HG03342 (cell line): ENCODE data around the gene CIZ1.

Experiments
- ATAC-seq: cut with Tn5 transposase; IDR thresholded peaks from one replicate; pipeline ENCODE4 v1.9.1; 2021; ENCODE audit warnings: mild to moderate bottlenecking, moderate library complexity; ENCODE audit not compliant: unreplicated experiment

The CIZ1 gene

DNA sequence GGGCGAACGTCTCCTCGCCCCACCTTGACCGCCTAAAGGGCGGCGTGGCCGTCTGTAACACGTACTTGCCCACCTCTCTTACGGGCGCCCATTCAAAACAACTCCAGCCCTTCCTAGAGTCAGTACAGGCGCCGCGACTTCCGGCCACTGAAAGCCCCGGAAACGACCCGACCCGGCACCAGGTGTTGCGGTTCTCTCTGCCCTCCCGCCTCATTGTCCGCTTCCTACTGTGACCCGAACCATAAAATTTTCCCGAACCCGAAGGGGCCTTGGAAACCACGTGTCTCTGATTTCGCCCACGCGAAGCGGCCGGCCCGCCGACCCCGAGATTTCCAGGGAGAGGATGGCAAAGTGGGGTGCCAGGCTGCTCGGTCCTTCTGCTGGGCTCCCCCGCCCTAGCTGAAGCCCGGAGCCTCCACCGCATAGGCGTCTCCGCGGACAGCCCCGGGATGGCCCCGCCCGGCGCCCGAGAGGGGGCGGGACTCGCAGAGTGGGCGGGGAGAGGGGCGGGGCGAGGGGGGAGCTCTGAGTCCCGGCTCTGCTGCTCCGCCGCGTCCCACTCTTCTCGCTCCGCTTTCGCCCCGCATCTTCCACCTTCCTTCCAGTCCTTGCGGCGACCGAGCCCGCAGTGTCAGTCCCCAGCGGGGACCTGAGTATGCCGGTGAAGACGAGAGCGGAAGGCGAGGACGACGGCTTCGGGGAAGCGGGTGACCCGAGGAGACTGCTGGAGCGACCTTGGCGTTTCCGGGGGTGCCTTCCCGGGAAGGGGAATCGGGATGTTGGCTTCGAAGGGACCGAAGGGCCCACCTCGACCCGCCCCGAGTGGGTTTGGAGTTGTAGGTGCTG lies 63.2 kb downstream of the CIZ1 start:
- ATAC-seq: peak; percentile 66

DNA sequence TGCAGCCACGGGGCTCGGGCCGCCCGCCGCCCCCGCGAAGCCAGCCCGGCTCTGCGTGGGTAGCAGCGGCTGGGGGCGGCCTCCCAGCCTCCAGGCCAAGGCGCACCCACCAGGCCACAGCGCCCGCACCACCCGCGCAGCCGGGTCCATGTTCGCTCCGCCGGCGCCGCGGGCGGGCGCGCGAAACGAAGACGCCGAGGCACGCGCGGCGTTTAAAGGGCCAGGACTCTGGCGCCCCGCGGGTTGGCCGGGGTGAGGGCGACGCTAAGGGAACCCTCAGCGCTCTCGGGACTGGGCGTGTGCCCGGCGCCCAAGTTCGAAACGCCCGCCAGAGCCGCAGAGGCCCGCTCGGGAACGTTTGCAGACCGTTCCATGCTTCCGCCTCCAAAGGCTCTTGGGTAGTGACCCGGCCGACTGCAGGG lies 63.8 kb downstream of the CIZ1 start, which contains the start of gene PTGES2:
Gene PTGES2, minus strand, starts transcription at position 162 of the 422 bp plus-strand sequence. Its CDS starts 12 bp downstream, at position 150.
- peak; percentile 53 for ATAC-seq

DNA sequence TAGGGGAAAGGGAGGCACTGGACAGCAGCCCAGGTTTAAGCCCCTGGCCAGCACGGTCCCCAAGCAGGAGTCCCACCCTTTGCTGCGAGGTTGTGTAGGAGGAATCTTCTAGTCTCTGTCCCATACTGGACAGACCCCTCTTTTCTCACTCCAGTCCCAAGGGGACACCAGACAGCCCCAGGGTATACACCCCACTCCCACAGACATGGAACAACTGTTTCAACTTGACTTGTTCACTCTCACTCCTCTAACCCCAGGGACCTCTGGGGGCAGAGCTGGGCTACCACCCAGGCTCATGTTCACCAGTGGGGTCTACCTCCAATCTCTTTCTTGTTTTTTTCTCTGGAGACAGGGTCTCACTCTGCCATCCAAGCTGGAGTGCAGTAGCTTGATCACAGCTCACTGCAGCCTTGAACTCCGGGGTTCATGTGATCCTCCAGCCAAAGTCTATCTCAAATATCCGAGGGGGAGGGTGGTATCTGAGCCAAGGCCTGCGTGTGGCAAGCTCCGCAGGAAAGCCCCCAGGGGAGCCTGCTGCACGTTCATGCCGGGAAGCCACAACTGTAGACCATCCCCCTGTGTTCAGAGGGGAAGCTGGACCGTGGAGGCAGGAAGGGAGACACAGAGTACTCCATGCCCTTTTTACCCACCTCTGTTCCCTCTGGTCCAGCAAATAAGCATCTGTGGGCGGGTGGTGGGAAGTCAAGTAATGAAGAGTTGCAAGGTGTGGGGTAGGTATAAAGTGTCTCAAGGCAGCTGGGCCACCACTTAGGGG lies 65.6 kb downstream of the CIZ1 start:
- ATAC-seq: no peak

DNA sequence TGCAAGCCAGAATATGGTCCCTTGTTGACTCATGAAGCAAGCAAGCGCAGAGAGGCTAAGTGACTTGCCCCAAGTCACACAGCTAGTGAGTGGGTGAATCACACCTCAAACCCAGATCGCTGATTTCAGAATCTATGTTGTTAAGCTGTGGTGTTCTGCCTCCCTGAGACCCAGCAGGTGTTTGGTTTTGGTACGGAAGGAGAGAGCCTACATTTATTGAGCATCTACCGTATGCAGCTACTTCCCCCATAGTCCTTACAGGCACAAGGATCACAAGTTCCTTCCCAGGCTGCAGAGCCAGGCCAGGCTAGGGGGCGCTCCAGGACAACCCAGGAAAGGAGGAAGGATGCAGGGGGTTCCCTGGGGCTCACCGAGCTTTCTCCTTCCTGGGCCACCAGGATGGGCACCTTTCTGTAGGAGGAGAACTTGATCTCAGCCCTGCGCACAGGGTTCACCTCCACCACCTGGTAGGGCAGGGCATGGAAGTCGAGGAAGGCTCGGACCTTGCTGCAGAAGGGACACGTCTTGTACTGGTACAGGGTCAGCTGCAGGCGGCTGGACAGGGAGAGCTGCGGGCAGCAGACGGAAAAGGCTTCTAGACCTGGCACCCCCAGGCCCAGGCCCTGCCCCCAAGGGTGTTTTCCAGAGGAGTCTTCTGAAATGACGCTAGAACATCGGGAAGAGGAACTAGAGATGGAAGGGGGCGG lies 66.3 kb downstream of the CIZ1 start:
- ATAC-seq: no peak

DNA sequence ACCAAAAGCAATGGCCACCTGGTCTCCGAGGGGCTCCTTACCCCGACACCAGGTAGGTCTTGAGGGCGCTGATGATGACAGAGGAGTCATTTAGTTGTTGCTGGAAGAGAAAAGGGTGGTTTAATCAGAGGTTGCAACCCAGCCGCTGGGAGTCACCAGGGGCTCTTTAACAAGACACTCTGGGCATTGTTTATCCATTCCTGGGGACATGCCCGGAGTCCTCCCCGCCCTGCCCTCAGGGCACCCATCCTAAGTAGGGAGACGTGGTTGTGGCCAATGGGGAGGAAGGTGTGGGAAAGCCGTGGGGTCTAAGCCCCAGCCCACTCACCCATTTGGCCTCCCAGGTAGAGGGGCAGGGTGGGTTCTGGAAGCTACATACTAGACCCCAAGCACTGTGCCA lies 66.9 kb downstream of the CIZ1 start:
- ATAC-seq: no peak

DNA sequence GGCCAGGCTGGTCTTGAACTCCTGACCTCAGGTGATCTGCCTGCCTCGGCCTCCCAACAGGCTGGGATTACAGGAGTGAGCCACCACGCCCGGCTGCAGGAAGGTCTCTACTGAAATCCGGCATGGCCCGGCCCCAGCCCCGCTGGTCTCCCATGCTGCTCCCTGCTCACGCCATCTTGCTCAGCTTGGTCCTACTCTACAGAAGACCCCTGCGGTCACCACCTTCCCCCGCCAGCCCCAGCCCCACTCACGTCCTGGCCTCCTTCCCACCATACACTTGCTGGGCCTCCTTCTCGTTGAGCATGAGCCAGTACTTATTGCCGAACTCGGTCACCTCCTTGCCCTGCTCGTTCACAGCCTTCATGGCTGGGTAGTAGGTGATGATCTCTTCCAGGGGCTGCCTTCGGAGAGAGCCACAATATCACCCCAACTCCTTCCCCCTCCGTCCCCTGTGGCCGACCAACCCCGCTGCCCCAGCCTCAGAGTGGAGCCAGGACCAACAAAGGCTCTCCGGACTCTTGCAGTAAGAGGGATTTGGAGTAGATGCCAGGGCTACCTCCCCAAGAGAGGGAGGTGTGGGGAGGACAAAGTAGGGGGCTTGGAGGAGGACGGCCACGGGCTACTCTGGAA lies 67.8 kb downstream of the CIZ1 start:
- no peak for ATAC-seq

DNA sequence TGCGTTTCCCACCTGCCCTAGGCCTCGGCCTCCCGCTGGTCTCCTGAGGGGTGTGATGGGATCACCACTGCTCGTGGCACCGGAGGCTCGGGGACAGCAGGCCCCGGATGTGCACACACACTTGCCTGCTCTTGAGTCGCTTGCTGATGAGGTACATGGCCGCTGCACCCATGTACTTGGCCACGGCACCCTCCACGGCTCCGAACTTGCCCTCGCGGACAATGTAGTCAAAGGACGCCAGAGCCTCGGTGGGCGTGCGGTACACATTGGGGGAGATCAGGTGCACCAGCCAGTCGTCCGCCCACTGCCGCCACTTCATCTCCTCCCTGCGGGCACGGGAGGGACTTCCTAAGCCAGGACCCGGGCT lies 68.6 kb downstream of the CIZ1 start:
- ATAC-seq: no peak

DNA sequence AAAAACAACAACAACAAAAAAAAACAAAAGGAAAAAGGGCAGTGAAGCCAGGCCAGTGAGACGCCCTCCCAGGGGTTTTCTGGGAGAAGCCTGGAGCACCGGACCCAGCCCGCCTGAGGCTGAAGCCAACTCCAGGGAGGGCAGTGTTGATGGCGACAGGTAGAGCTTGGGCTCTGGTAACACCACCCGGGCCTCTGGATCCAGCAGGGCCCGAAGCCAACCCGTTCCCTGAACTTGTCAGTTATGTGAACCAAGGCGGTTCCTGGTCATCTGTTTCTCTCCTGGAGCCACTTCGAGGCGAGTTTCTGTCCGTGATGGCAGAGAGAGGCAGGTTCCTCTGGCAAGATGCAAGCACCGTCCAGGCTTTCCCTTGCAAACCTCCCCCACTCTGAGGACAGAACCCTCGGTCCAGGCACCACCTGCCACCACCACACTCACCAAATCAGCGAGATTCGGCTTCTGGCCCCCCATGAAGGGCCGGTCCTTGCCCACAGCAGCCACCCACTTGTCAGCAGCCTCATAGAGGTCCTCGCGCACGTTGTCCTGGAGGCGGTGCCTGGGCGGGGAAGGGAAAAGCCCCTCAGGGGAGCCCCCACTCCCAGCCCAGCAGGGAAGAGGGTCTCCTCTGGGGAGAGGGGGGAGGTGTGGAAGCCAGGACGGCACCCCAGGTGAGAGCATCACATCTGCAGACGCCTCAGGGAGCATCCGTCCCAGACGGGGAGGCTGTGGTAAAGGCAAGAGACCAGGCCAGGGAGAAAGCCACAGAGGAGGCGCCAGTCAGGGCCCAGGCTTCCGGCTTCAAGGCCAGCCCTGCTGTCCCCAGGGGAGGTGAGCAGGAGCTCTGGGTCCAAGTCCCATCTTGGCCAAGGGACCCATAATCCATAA lies 69.2 kb downstream of the CIZ1 start:
- ATAC-seq: no peak

DNA sequence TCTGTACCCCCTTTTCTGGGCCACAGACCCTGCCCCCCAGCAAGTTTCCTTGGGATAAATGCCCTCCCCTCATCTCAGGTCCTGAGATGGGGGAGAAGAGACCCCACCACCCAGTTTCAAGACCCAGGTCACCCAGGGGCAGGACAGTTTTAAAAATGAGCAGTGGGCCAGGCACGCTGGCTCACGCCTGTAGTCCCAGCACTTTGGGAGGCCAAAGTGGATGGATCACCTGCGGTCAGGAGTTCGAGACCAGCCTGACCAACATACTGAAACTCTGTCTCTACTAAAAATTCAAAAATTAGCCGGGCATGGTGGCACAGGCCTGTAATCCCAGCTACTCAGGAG lies 69.9 kb downstream of the CIZ1 start:
- ATAC-seq: no peak

DNA sequence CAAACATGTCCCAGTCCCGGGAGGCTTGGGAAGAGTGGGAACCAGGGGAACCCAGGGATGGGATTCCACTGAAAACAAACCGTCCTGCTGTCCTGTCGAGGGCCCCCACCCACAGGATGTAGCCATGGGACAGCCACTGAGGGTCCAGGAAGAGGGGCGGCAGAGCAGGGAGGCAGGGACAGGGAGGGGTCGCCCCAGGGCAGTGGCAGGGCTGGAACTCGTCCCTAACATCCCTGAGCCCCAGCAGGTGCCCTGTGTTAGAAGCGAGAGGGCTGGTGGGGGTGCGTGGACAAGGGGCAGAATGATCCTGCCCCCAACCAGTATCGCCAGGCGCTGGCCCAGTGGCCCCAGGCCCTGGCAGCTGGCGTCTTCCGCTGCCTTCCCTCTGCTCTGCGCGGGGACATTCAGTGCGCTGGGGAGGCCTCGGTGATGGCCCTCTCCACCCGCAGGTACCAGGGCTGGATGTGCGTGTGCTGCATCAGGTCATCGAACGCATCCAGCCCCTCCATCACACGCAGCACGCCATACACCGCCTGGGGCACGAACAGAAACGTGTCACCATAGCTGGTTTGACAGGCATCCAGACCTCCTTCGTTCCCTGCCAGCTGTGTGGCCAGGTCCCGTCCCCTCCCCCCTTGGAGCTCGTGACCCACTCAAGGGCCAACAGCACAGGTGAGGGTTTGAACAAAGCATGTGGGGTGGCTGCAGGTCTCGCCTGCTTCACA lies 70.5 kb downstream of the CIZ1 start:
- no peak for ATAC-seq

DNA sequence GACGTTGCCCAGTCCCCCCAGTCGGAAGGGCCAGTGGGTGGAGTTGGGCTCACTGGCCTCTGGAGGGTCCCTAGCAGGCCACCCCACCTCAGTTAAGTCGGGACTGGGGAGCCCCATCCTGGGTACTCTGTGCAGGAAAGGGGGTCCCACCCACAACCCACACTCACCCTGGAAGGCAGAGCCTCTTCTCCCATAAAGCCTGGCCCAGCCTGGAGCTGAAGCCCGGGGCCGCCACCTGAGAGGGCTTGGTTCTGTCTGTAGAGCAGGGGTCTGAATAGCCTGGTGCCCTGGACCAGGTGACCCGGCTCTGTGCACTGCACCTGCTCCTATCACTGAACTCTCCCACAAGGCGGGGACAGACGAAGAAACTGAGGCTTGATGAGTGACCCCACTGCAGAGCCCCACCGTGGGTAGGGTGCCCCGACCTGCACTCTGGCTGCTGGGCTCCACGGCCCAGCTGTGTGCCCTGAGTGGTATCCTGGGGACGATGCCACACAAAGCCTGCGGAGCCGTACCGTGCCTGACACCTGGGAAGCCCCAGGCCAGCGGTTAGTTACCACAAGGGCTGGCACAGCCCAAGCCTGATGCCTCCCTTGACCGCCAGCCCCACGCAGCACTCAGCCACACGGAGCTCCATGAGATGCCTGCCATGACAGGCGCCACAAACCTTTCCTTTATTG lies 71.2 kb downstream of the CIZ1 start:
- ATAC-seq: no peak

DNA sequence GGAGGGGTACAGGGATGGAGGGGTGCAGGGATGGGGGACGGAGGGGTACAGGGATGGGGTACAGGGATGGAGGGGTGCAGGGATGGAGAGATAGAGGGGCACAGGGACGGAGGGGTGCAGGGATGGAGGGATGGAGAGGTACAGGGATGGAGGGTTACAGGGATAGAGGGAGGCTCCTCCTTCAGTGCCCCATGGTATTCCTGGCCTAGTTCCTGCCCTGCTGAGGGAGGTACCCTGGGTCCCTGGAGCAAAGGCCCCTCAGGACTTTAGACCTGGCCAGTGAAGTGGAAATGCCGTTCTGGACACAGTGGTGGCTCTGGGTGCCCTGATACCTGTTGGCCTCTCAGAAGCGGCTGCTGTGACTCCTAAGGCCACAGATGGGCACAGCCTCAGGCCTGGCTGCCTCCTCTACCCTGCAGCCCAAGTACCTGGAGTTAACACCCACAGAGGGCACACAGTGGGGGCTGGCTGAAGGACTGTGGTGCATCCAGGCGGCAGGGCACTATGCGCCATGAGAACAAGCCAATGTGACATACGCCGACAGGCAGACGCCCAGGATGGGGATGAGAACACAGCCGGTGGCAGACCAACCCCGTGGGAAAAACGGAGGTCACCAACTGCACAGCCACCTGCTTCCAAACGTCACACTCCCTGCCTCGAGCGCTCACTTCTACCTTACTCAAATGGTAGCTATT lies 72.3 kb downstream of the CIZ1 start:
- no peak for ATAC-seq

DNA sequence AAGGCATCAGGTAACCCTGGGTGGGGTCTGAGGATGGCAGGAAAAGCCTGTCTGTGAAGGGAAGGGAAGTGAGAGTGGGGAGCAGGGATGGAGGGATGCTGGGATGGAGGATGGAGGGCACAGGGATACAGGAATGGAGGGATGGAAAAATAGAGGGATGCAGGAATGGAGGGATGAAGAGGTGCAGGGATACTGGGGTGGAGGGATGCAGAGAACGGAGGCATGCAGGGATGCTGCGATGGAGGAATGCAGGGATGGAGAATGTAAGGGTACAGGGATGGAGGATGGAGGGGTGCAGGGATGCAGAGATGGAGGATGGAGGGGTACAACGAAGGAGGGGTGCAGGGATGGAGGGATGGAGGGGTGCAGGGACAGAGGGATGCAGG lies 72.9 kb downstream of the CIZ1 start:
- ATAC-seq: no peak

DNA sequence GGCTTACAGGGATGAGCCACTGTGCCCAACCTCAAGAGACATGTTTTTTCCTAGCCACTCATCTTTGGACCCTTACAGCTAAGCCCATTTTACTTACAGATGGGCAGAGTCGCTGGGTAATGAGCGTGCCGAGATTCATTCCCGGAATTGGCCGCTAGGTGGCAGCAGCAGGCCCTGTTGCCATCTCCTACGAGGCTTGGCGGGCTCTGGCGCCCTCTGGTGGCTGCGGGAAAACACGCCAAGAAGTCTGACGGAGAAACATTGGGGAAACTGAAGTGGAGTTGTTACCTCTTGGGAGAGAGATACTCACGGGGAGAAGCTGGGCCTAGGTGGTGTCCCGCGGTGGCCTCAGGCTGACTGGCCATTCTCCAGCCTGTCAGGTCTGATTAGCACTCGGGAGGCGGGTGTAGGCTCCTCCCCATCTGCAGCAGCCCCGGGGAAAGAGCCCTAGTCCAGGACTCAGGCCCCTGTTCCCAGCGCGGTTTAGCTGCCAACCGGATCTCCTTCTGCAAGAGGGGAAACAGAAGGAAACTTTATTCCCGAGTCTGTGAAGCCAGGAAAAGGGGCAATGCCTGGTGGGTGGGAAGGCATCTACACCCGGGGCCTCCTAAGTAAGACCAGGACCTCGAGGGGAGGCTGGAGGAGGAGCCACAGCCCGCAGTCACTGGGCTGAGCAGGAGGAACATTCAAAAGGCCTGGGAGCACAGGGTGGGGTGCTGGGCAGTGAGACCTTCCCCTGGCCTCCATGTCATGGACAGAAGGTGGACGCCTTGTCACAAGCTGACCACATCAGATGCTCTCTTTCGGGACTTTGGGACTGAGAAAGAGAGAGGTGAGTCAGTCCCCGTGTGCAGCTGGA lies 73.5 kb downstream of the CIZ1 start:
- peak; percentile 53 for ATAC-seq

DNA sequence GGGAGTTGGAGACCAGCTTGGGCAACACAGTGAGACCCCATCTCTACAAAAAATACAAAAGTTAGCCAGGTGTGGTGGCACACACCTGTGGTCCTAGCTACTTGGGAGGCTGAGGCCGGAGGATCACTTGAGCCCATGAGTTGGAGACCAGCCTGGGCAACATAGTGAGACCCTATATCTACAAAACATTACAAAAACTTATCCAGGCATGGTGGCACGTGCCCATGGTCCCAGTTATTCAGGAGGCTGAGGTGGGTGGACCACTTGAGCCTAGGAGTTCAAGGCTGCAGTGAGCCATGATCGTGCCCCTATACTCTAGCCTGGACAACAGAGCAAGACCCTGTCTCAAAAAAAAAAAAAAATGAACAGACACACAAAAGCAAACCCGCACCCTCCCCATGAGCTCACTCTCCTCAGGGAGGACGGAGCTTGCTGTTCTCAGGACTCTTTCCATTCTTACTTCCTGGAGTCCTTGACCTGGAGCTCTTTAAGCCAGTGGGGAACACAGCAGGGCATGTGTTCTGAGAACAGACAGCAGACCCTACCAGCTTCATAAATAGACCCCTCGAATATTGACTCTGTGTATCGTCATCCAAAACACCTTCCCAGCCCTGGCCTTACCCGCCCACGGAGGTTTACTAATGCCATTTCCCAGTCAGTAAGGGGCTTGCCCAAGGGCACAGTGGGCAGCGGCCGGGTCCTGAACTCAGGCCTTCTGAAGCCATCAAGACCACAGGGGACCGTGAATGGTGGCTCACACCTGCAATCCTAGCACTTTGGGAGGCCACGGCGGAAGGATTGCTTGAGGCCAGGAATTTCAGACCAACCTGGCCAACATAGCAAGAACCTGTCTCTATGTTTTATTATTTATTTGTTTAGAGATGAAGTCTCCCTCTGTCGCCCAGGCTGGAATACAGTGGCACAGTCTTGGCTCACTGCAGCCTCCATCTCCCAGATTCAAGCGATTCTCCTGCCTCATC lies 75.0 kb downstream of the CIZ1 start:
- ATAC-seq: no peak
